ENCODE results near the gene PTH1R.

DNA sequence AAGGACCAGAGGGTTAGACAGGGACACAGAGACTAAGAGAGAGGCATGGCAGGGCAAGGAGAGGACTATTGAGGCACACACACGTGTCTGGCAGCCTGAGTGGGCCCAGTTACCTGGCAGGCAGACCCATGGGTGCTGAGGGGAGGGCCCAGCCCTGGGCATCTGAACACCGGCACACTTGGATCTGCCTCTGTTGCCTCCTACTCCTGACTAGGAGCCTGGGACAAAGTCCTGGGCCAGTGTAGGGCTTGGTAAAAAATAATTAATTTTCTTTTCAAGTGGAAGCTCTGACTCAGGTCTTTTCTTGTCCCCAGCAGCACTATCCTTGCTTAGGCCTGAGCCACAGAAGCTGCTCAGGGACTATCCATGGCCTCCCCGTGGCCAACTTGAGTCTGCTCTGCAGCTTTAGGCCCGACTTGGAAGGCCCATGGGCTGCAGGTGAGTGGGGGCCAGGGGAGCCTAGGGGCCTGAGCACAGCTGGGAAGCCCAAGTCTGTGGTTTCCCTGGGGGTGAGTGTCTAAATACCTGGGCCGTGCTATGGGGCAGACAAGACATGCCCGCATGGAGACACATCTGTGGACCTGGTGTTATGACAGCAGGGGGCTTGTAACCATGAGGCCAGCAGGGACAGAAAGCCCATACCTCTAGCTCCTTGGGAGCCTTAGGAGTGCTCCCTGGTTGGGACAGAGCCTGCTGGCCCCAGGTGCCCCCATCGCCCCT lies at the start of gene PTH1R:
- TF ChIP-seq POLR2A (IDR thresholded peaks at IDR 0.05) = no peak
- no peak for TF ChIP-seq EP300 (IDR thresholded peaks at IDR 0.05)
- TF ChIP-seq, protein P1, sequence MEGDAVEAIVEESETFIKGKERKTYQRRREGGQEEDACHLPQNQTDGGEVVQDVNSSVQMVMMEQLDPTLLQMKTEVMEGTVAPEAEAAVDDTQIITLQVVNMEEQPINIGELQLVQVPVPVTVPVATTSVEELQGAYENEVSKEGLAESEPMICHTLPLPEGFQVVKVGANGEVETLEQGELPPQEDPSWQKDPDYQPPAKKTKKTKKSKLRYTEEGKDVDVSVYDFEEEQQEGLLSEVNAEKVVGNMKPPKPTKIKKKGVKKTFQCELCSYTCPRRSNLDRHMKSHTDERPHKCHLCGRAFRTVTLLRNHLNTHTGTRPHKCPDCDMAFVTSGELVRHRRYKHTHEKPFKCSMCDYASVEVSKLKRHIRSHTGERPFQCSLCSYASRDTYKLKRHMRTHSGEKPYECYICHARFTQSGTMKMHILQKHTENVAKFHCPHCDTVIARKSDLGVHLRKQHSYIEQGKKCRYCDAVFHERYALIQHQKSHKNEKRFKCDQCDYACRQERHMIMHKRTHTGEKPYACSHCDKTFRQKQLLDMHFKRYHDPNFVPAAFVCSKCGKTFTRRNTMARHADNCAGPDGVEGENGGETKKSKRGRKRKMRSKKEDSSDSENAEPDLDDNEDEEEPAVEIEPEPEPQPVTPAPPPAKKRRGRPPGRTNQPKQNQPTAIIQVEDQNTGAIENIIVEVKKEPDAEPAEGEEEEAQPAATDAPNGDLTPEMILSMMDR (IDR thresholded peaks at IDR 0.05) = no peak

Measured in upper lobe of left lung (tissue), 4 donors.